GM18867 (cell line): ENCODE results near the gene TMEM132C.

Experiments used
- ATAC-seq: cut with Tn5 transposase; IDR thresholded peaks from one replicate; pipeline ENCODE4 v1.9.1; 2021; ENCODE audit warnings: mild to moderate bottlenecking, moderate library complexity; ENCODE audit not compliant: unreplicated experiment

TMEM132C gene

GRCh38 chr12:128286970-128287369 lies 20.0 kb downstream of the TMEM132C start:
- no peak for ATAC-seq

- no peak for ATAC-seq
These were observed 21.4 kb downstream of the TMEM132C start for GRCh38 chr12:128288357-128288756.

DNA sequence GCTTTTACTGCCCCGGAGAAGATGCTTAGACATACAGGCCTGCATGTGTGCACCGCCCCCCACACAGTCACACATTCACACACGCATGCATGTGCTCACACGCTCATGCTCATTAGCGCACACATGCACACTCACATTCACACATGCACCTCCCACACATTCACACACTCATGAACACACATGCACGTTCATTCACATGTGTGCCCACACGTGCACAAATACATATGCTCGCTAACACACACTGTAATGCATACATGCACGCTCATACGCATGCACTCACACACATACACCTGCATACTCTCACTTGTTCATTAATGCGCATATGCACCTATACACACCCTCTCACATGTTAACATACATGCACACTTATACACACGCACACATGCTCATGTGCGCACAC lies 21.9 kb downstream of the TMEM132C start:
- no peak for ATAC-seq

DNA sequence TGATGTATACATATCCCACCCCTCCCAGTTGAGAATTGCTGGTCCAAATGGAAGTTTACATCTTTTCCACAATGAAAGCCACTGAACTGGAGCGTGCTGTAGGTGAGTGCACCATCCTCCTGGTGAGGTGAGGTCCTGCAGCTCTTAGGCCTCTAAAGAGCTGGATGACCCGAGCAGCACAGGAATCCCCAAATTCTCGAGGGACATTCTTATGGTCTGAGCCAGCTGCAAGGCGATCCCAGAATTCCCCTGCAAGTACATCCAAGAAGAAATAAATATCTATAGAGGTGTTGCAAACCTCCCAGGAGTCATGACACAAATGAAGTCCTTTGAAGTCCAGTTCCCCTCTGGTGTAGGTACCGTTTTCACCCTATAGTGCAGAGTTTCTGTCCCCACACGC lies 24.0 kb downstream of the TMEM132C start:
- no peak for ATAC-seq

GRCh38 chr12:128298091-128298748 lies 31.2 kb downstream of the TMEM132C start:
- ATAC-seq, result no peak

GRCh38 chr12:128305336-128305892 lies 38.4 kb downstream of the TMEM132C start:
- no peak for ATAC-seq

GRCh38 chr12:128307791-128308190 lies 40.8 kb downstream of the TMEM132C start:
- no peak for ATAC-seq

- ATAC-seq, result no peak
These were observed 45.7 kb downstream of the TMEM132C start for GRCh38 chr12:128312661-128313060.

GRCh38 chr12:128313931-128314330 lies 47.0 kb downstream of the TMEM132C start:
- no peak for ATAC-seq

- no peak for ATAC-seq
These were observed 47.6 kb downstream of the TMEM132C start for GRCh38 chr12:128314611-128315010.

DNA sequence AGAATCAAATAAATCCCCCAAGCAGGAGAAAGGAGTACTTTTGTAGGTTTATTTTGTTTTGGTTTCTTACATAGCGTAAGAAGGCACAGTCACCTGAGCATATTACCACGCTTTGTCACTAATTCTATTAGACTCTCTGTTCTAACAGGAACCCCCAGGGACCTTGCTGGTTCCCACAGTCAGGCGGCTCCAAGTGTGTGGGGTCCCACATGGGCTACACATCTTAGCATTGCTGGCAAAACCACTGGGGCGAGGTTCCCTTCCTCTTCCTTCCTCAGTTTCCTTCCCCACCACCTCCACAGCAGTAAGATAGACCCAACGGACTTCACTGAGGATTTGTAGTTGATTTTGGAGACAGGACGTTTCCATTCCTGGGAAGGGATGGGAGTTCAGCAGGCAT lies 49.1 kb downstream of the TMEM132C start:
- ATAC-seq, result no peak

DNA sequence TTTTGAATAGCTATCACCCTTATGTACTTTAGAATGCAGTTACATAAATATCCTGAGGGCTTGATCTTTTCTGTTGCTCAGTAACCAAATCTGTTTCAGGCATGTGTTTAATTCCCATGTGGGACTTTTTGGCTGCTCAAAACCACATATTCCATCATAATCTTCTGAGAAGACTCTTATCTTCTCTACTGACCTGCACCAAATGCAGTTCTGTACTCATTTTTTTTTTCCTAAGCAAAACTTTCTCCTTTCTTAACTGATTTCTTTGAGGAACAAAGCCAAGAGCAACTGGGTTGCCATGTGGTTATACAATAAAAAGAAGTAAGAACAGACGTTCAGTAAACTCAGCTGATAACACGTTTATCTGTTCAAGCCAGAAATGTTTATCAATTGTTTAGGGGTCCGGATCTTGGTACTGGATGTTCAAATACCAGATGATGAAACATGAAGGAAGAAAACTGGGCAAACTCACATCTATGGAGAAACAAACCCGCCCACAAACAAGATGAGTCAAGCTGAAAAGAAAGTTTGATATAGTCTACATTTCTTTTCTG lies 50.1 kb downstream of the TMEM132C start:
- no peak for ATAC-seq

DNA sequence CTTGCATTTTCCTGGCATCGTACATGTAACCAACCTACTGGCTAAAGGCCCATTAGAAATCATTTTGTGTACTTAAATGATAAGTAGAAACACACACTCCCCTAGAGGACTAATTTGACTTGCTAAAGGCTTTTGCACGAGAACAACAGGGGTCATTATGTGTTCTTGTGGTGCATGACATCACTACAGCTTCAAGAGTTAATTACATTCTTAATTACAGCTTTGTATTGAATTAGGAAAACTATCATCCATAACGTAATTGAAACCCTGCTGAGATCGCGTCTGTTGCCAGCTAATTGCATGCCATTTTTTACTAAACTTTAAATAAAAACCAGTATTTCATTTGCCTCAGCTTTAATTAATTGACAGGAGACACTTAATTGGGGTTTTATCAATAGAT lies 51.4 kb downstream of the TMEM132C start:
- ATAC-seq, result no peak

- no peak for ATAC-seq
These were observed 52.0 kb downstream of the TMEM132C start for GRCh38 chr12:128318946-128319345.

DNA sequence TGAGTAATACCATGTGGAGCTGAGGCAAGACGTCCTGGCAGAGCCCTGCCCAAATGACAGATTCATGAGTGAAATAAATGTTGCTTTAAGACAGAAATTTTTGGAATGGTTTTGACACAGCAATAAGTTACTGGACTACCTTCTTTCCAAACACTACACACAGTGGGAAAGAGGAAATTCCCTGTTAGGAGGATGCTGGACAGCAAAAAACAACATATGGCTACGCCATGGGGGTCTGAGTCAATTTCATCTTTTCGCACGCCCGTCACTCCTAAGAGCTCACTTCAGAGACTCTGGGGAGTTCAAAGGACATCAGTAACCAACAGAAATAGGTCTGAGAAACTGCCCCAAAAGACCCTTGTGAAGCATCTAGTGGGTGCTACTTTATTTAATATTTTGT lies 55.4 kb downstream of the TMEM132C start:
- no peak for ATAC-seq

DNA sequence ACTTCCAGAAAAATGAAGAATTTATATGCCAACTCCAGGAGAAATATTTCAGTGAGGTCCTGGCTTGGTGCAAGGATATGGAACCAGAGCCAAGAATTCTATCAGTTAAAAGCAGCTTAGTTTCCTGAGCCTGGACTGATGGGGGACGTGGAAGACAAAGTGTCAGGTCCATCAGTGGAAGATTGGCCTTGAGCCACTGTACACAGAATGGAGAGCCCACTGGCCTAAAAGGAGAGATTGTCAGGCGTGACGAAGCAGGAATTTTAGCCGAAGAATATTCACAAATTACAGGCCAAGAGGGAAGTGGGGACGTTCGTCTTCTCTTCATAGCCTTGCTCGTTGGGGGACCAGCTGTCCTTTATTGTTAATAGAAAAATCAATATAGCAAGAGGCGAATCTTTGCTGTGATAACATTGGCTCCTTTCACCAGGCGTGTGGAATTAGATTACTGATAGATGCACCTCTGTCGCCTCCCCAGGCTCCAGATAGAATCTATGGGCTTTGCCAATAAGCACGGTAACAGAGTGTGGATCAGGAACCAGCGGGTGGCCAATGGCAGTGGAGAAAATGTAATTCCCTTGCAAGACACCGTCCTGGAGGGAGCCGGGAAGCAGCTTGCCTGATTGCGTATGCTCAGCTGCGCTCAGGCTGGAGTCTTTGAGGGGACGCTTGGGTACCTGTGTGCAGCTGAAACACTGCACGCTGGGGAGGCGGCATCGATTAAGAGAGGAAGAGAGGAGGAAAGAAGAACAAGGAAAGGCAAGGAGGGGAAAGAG lies 56.4 kb downstream of the TMEM132C start:
- ATAC-seq, result no peak

DNA sequence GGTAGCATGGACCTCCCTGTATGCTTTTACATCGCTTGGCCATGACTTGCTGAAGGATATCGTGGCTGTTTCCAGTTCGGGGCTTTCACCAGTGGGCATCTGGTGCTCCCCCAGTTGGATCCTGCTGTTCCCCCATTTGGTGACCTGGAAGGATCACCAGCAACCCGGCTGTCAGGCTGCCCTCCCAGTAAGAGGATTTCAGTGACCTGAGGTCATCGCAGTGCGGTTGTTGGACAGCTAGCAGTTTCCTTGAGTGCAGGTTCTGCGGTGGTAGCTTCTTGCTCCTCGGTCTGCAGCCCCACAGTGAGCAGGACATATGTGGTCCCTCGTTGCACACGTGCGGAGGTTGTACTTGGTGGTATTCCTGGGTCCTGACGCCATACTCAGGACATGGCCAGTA lies 58.7 kb downstream of the TMEM132C start:
- no peak for ATAC-seq

DNA sequence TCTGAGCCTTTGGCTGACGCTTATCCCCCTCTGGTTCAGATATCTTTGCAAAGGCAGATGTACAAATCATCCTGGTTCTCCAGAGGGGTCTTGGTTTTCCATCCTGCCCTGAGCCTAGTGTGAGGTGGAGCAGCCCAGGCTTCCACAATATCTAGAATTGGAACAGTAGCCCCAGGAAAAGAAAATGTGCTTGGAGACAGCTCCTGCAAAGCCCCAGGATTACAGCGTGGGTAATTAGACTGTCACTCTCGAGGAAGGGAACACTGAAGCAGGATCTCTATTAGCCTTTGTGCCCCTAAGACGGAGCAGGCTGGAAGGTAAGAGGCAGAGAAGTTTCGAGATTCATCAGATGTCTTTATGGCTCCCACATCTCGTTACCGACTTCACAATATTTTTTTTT lies 59.4 kb downstream of the TMEM132C start:
- ATAC-seq, result no peak

- ATAC-seq, result no peak
These were observed 62.0 kb downstream of the TMEM132C start for GRCh38 chr12:128328961-128329360.

- ATAC-seq, result no peak
These were observed 69.5 kb downstream of the TMEM132C start for GRCh38 chr12:128336204-128337070.

GRCh38 chr12:128337071-128337345 lies 70.0 kb downstream of the TMEM132C start:
- no peak for ATAC-seq
